ENCODE results near the gene MCEMP1.

The MCEMP1 gene

DNA sequence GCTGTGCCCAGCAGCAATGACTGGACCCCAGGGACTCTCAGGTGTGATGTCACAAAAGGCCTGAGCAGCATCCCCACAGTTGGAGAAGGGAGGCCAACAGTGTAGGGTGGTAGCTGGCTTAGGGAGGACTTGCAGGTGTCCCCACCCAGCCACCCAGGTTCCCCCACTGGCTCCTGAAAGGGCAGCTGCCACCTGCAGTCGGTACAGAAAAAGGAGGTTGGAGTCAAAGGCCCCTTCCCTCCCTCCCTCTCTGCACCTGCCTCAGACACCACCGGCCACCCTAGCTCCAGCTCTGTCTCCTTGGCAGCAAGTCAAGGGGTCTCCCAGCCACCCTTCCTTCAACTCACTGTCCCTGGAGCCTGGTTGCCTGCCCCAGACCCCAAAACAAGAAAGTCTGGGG, 43.2 kb upstream of the MCEMP1 start, which contains the start of gene PCP2:
PCP2 (minus strand) TSS at position 22 of the 400 bp plus-strand sequence. CDS start 262 bp downstream, outside the sequence.
- no peak within 1 kb of the TSS for H3K27ac ChIP-seq
- TF ChIP-seq, protein P1, sequence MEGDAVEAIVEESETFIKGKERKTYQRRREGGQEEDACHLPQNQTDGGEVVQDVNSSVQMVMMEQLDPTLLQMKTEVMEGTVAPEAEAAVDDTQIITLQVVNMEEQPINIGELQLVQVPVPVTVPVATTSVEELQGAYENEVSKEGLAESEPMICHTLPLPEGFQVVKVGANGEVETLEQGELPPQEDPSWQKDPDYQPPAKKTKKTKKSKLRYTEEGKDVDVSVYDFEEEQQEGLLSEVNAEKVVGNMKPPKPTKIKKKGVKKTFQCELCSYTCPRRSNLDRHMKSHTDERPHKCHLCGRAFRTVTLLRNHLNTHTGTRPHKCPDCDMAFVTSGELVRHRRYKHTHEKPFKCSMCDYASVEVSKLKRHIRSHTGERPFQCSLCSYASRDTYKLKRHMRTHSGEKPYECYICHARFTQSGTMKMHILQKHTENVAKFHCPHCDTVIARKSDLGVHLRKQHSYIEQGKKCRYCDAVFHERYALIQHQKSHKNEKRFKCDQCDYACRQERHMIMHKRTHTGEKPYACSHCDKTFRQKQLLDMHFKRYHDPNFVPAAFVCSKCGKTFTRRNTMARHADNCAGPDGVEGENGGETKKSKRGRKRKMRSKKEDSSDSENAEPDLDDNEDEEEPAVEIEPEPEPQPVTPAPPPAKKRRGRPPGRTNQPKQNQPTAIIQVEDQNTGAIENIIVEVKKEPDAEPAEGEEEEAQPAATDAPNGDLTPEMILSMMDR (conservative IDR thresholded peaks at IDR 0.05): no peak

DNA sequence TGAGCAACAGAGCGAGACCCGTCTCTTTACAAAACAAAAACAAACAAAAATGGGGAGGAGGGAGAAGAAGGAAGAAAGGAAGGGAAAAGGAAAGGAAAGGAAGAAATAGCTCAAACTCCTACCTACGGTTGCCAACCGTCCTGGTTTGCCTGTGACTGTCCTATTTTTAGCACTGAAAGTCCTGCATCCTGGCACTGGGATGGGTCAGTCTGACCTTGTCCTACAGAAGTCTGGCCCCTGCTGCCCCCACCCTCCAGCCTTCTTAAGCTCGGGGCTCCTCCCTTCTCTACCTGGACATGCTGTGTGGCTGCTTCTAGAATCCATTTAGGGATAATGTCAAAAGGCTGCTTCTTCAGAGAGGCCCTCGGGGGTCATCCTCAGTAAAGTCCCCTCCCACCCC, 41.2 kb upstream of the MCEMP1 start:
- H3K27ac ChIP-seq: no peak overlapping the region
- TF ChIP-seq, protein P1 (conservative IDR thresholded peaks at IDR 0.05): no peak

DNA sequence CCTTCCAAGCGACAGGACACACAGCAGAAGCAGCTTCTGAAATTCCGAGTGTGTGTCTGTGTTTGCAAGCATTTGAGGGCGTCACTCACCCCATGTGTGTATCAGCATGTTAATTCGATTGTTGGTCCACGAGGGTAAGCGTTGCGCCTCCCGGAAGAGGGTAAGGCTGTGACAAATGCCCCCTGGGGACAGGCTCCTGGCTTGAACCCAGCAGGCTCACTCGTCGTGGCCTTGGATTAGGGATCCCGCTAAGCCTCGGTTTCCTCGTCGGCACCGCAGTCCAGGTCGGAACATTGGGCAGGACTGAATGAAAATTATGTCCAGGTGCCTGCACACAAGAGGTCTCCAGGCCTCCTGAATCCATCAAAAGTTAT, 40.6 kb upstream of the MCEMP1 start:
- no peak overlapping the region for H3K27ac ChIP-seq
- TF ChIP-seq, protein P1 (conservative IDR thresholded peaks at IDR 0.05): no peak

DNA sequence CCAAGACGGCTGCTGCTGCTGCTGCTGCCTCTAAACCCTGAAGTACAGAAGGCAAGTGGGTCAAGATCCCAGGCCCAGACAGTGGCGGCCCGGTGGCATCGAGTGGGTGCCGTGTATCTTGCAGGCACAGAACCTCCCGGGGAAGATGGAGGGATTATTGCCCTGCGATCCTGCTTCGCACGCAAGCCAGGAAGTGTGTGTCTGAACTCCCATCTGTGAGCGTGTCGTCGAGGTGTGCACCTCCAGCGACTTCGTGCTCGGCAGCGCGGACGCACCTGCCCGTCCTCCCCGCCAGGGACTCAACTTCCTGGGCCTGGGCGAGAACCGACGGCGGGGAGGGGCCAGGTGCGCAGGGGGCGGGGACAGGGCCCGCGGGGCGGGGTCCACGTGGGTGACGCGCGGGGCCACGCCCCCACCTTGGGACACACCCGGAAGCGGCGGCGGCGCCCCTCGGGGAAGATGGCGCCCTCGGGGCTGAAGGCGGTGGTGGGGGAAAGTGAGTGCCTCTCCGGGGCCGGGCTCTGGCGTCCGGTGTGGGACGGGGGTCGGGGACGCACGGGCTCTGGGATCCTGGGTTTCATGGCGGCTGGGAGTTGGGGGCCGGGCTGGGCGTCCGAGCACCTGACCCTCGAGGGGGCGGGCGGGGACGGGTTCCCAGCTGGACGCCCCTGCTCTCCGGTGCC, 40.1 kb upstream of the MCEMP1 start, which contains the start of gene STXBP2:
STXBP2 (plus strand) TSS at position 420 of the 683 bp plus-strand sequence; CDS start at position 460, 40 bp downstream.
- TF ChIP-seq, protein P1 (conservative IDR thresholded peaks at IDR 0.05): no peak
- H3K27ac ChIP-seq: no peak within 1 kb of the TSS

DNA sequence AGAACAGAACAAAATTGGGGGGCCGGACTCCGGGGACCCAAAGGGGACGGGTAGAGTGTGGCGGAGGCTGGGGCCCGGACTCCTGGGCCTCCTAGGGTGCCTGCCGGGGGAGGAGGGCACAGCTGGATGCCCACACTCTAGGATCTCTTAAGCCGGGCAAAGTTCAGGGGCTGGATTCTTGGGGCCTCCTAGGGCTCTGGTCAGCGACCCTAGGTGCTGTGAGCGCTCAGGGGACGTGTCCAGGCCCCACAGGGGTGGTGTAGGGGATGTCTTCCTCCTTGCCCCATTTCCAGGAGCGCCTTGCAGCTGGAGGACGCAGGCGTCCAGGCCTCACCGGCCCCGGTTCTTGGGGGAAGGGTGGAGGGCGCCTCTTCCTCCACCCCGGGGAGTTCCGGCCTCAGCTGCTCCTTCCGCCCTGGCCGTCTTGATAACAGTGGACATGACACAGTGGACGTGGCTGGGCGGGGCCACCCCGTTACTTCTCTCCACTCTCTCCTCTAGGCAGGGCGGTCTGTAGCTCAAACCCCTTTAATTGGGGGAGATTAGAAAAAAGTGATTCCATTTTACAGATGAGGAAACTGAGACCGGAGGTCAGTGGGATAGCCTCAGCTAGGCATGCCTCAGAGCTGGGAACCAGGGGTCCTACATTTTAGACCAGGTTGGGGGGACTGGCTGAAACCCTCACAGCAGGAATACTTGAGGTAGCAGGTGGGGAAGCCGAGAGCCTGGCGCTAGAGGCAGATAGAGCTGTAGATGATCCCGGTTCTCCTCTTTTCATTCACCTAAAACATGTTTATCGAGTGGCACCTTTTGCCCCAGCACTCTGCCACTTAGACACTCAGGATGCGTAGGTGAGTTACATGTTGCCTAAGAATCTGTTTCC, 39.3 kb upstream of the MCEMP1 start:
- TF ChIP-seq, protein P1 (conservative IDR thresholded peaks at IDR 0.05): no peak
- H3K27ac ChIP-seq: no peak overlapping the region

DNA sequence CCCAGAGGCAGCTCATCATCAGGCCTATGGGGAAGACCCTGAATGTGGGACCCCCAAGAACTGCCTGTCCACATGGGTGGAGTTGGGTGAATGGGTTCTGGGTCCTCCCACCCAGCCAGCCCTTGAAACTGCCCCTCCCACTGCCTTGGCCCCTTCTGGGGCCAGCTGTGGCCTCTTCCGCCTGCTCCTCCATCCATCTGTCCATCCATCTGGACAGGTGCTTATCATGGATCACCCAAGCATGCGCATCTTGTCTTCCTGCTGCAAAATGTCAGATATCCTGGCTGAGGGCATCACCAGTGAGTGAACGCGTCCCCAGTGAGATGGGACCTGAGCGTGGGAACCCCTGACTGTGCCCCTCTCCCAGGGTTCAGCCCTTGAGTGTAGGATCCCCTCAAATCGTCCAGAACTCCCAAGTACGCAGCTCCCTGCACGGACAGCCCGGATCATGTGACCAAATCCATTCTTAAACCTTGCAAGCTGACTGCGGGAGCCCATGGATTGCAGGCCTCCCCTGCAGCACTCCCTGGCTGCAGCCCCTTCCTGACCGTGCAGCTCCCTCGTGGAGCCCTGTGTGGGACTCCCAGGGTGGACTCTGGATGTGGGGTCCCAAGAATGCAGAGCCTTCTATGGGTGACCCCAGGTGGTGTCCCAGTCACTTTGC, 38.0 kb upstream of the MCEMP1 start:
- TF ChIP-seq, protein P1 (conservative IDR thresholded peaks at IDR 0.05): no peak
- H3K27ac ChIP-seq: no peak overlapping the region

DNA sequence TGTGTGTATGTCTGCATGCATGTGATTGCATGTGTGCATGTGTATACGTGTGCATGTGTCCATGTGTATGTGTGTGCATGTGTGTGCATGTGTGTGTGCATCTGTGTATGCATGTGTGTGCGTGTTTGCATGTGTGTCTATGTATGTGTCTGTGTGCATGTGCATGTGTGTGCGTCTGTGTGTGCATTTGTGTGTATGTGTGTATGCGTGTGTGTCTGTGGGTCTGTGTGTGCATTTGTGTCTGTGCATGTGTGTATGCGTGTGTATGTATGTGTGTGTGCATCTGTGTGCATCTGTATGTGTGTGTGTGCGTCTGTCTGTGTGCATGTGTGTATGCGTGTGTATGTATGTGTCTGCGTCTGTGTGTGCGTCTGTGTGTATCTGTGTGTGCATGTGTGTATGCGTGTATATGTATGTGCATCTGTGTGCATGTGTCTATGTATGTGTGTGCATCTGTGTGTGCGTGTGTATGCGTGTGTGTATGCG, 37.0 kb upstream of the MCEMP1 start:
- no peak overlapping the region for H3K27ac ChIP-seq
- TF ChIP-seq, protein P1 (conservative IDR thresholded peaks at IDR 0.05): no peak

All from VCaP (cell line).